ENCODE data around the gene QDPR.

DNA sequence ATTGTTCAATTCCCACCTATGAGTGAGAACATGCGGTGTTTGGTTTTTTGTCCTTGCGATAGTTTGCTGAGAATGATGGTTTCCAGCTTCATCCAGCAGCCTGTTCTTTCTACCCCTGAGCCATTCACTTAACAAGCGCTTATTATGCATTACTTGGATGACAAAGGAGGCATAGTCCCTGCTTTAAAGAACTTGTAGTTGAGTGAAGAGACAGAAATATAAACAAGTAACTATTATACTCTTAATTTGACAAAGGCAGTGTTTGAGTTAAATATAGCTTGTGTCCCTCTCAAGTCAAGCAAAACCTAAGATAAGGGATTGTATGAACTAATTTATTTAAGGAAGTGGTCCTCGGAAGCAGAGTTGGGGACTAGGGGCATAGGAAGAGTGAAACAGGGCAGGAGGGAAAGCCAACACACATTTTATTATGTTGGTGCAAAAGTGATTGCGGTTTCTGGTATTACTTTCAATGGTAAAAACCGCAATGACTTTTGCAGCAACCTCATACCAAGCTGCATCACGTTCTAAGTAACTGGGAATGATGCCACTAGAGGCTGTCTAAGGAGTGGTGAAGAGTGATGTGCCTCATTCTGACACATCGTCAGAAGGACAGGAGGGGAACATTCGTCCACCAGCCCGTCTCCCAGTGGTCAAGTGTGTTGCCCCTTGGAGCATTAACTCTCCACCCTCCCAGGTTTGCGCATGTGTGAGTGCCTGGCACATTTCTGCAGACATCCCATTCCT is 41.8 kb downstream of the QDPR start:
- no peak for TF ChIP-seq POLR2AphosphoS5 (IDR thresholded peaks at IDR 0.05; ENCODE audit: borderline replicate concordance, low read depth, low read length)
- no peak for TF ChIP-seq EZH2 (IDR thresholded peaks at IDR 0.05)

Measured in SK-N-MC (cell line).